HG03571 (cell line): Measurements from ENCODE around the gene EIF5.

Source experiments
- ATAC-seq: cut with Tn5 transposase; IDR thresholded peaks from one replicate; pipeline ENCODE4 v1.9.1; 2021; ENCODE audit not compliant: unreplicated experiment

Gene EIF5

DNA sequence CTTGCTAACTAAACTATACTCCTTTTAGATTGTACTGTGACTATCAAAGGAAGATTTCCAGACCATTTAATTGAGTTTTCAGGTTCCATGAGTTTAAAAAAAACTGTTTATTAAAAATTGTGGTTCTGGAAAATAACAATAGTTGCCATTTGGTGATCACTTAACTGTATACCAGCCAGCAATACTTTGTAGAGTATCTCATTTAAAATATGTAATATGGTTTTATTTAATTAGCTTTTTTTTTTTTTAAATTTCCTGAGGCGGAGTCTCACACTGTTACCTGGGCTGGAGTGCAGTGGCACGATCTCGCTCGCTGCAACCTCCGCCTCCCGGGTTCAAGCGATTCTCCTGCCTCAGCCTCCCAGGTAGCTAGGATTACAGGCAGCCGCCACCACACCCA, 58.5 kb downstream of the EIF5 start:
- no peak for ATAC-seq

- ATAC-seq, result no peak
Measured at GRCh38 chr14:103393070-103393469, 59.0 kb downstream of the EIF5 start.

GRCh38 chr14:103393676-103394626, 59.9 kb downstream of the EIF5 start:
- ATAC-seq, result no peak
